Breast epithelium (tissue), 4 donors: ENCODE measurements around the gene RSBN1L. TPM values are rescaled to one million over a fixed set of nuclear protein-coding genes. Genes with fewer than 3 reads are reported as not detected.

Experiments used
- DNase-seq, 2 donors: peaks; one replicate each; pipeline ENCODE4 v3.0.0-alpha.2; 2019; ENCODE audit warnings: low spot score in 2 of 2
- H3K27ac ChIP-seq, 2 donors: fragments of 200-600 bp; sonication (generic) in 1 of 2; one replicate each; pipeline ENCODE4 v1.5.1; 2016 to 2019; ENCODE audit warnings: mild to moderate bottlenecking in 1 of 2
- H3K27me3 ChIP-seq, 2 donors: fragments of 200-600 bp; sonication (generic) in 1 of 2; one replicate each; pipeline versions ENCODE4 v1.5.1 to v1.6.0; 2017 to 2019; ENCODE audit warnings: control low read depth in 1 of 2, mild to moderate bottlenecking in 1 of 2
- H3K36me3 ChIP-seq: fragments of 200-600 bp; one replicate; pipeline ENCODE4 v1.5.1; 2019
- H3K4me1 ChIP-seq, 2 donors: fragments of 200-600 bp; sonication (generic); one replicate each; pipeline ENCODE4 v1.5.1; 2016 to 2019; ENCODE audit warnings: control low read depth in 1 of 2
- H3K4me3 ChIP-seq, 3 donors: fragments of 200-600 bp; sonication (generic); 1 replicate in 2 of 3; 2 replicates in 1 of 3; pipeline ENCODE4 v1.5.1; 2016 to 2019; ENCODE audit warnings: mild to moderate bottlenecking in 3 of 3, moderate library complexity in 2 of 3
- H3K9me3 ChIP-seq, 2 donors: fragments of 200-600 bp; sonication (generic) in 1 of 2; one replicate each; pipeline ENCODE4 v1.5.1; 2016 to 2019; ENCODE audit warnings: control low read depth in 1 of 2
- POLR2A ChIP-seq: fragments of 450-650 bp; IDR thresholded peaks from one replicate; pipeline ENCODE4 v1.6.1; 2016; ENCODE audit warnings: antibody characterized with exemption, mild to moderate bottlenecking, moderate library complexity
- POLR2AphosphoS5 ChIP-seq, 3 donors: sonication (generic); formaldehyde crosslinking; IDR thresholded peaks; one replicate each; pipeline ENCODE4 v1.6.1; 2017; ENCODE audit warnings: antibody characterized with exemption in 3 of 3
- intact Hi-C: fragments of 100-400 bp; cut with DNase I; formaldehyde crosslinking; loops from one replicate; pipeline ENCODE4 v1.15.1; 2023; ENCODE audit warnings: low total_unique reads
- total RNA-seq, 3 donors: library from RNA; depleted of rRNA; stranded (reverse); fragments of >200 nt; gene quantifications; one replicate each; pipeline ENCODE4 v1.1.0, GENCODE V29; 2016
- TF ChIP-seq, protein P1 (sequence below), 3 donors: fragments of 450-650 bp; IDR thresholded peaks; one replicate each; pipeline ENCODE4 v1.5.1; 2016 to 2017; ENCODE audit warnings: antibody characterized with exemption in 3 of 3, mild to moderate bottlenecking in 3 of 3, moderate library complexity in 3 of 3

RSBN1L gene
- total RNA-seq, 3 donors from 2014 or later: 13.9 to 34.5 (median 29.8) TPM

- intact Hi-C loops: no loop called here
- no peak for DNase-seq
- Histone ChIP-seq H3K9me3 (peaks cover 0 to 3% of the 10 kb centered on the region in 2 donors), H3K4me1 (no peaks in the 10 kb centered on the region), H3K4me3 (no peak overlapping the region), H3K36me3 (no peaks in the 10 kb centered on the region), H3K27ac (no peak overlapping the region), H3K27me3 (no peaks in the 10 kb centered on the region)
- TF ChIP-seq POLR2A (no peak), POLR2AphosphoS5 (IDR thresholded peaks at IDR 0.05) (no peak)
- TF ChIP-seq, protein P1, sequence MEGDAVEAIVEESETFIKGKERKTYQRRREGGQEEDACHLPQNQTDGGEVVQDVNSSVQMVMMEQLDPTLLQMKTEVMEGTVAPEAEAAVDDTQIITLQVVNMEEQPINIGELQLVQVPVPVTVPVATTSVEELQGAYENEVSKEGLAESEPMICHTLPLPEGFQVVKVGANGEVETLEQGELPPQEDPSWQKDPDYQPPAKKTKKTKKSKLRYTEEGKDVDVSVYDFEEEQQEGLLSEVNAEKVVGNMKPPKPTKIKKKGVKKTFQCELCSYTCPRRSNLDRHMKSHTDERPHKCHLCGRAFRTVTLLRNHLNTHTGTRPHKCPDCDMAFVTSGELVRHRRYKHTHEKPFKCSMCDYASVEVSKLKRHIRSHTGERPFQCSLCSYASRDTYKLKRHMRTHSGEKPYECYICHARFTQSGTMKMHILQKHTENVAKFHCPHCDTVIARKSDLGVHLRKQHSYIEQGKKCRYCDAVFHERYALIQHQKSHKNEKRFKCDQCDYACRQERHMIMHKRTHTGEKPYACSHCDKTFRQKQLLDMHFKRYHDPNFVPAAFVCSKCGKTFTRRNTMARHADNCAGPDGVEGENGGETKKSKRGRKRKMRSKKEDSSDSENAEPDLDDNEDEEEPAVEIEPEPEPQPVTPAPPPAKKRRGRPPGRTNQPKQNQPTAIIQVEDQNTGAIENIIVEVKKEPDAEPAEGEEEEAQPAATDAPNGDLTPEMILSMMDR (IDR thresholded peaks at IDR 0.05): no peak
Observed at GRCh38 chr7:77831481-77831880, 135.2 kb downstream of the RSBN1L start.

DNA sequence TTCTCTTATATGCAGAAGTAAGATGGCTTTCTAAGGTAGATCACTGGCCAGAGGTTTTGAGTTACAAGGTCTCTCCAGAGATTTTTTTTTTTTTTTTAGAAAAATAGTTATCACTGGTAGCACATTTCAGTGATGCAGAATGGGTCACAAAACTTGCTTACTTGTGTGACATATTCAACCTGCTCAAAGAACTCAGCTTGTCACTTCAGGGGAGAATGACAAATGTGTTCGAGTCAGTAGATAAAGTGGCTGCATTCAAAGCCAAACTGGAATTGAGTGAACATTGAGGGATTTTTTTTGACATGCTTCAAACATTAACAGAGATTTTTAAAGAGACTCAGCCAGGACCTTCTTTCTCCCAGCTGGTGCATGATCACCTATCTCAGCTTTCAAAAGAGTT, 135.7 kb downstream of the RSBN1L start:
- H3K4me1 ChIP-seq: no peaks in the 10 kb centered on the region
- no peaks in the 10 kb centered on the region for H3K9me3 ChIP-seq
- no peak overlapping the region for H3K4me3 ChIP-seq
- no peak for TF ChIP-seq POLR2AphosphoS5 (IDR thresholded peaks at IDR 0.05)
- no peak for TF ChIP-seq POLR2A
- TF ChIP-seq, protein P1 (IDR thresholded peaks at IDR 0.05): no peak
- intact Hi-C loops: no loop called here
- DNase-seq: no peak
- no peaks in the 10 kb centered on the region for H3K27me3 ChIP-seq
- no peaks in the 10 kb centered on the region for H3K36me3 ChIP-seq
- no peak overlapping the region for H3K27ac ChIP-seq

Other genes starting within 250 kb of the RSBN1L start
- 100 to 1,000 TPM; 161 to 176 (median 168) TPM for gene PTPN12, start 159.2 kb upstream of the RSBN1L start, total RNA-seq
- gene TMEM60, start 102.0 kb downstream of the RSBN1L start, total RNA-seq: 10 to 100 TPM; 13.1 to 19.6 (median 17.9) TPM
- gene PHTF2, start 102.3 kb downstream of the RSBN1L start, total RNA-seq: 10 to 100 TPM; 17.0 to 23.5 (median 19.2) TPM